Thymus (tissue), 11 donors: ENCODE results near the gene HIPK1. TPM values are rescaled to one million over a fixed set of nuclear protein-coding genes. Genes with fewer than 3 reads are reported as not detected.
"Not testable (repeated sequence)": the region's sequence is repeated elsewhere in the genome, so short reads cannot be mapped to it uniquely, and the experiment has no call there.

Source experiments
- DNase-seq, 9 donors: peaks; one replicate each; pipeline ENCODE4 v3.0.0-alpha.2; 2013; ENCODE audit warnings: low spot score in 9 of 9, low read depth in 6 of 9, missing footprints in 1 of 9
- H3K27ac ChIP-seq, 2 donors: one replicate each; pipeline ENCODE4 v1.5.1; 2013; ENCODE audit warnings: control low read depth in 1 of 2, low read depth in 1 of 2, low read length in 1 of 2, mild to moderate bottlenecking in 1 of 2, moderate library complexity in 1 of 2
- H3K27me3 ChIP-seq, 2 donors: one replicate each; pipeline ENCODE4 v1.5.1; 2013; ENCODE audit warnings: low read length in 1 of 2; ENCODE audit not compliant: control insufficient read depth in 2 of 2, insufficient read depth in 1 of 2
- H3K36me3 ChIP-seq, 2 donors: one replicate each; pipeline ENCODE4 v1.5.1; 2013; ENCODE audit warnings: low read length in 1 of 2, mild to moderate bottlenecking in 1 of 2, moderate library complexity in 1 of 2; ENCODE audit not compliant: control insufficient read depth in 2 of 2, insufficient read depth in 2 of 2
- H3K4me1 ChIP-seq, 2 donors: one replicate each; pipeline ENCODE4 v1.5.1; 2013; ENCODE audit warnings: low read length in 2 of 2; ENCODE audit not compliant: control insufficient read depth in 2 of 2, insufficient read depth in 2 of 2
- H3K4me3 ChIP-seq, 2 donors: one replicate each; pipeline ENCODE4 v1.5.1; 2013; ENCODE audit warnings: low read length in 2 of 2, control low read depth in 1 of 2, mild to moderate bottlenecking in 1 of 2
- H3K9me3 ChIP-seq, 2 donors: one replicate each; pipeline ENCODE4 v1.5.1; 2013; ENCODE audit warnings: low read length in 1 of 2, mild to moderate bottlenecking in 1 of 2; ENCODE audit not compliant: control insufficient read depth in 2 of 2, insufficient read depth in 1 of 2
- WGBS: extraction: QIAGEN DNeasy Blood & Tissue Kit; methylation state at CpG from one replicate; pipeline ENCODE4 v1.1.7; 2013; 5-methylcytosine and 5-hydroxymethylcytosine counted together
- polyA plus RNA-seq: library from polyadenylated mRNA; stranded (reverse); fragments of 200-250 nt; gene quantifications from one replicate; pipeline ENCODE4 v1.2.3, GENCODE V29; 2013
- total RNA-seq: library from RNA; stranded (reverse); fragments of 120-200 nt; gene quantifications from one replicate; pipeline ENCODE4 v1.2.4, GENCODE V29; 2013
- donor health status: healthy.

The HIPK1 gene
- total and polyA plus RNA-seq, 2 donors: 30.1 to 40.6 TPM

GRCh38 chr1:114003431-114003830 lies 74.3 kb downstream of the HIPK1 start:
- Histone ChIP-seq H3K9me3 (peaks cover 0 to 3% of the 10 kb centered on the region in 2 donors), H3K36me3 (no peaks in the 10 kb centered on the region), H3K27ac (no peak overlapping the region), H3K27me3 (no peaks in the 10 kb centered on the region), H3K4me3 (no peak overlapping the region), H3K4me1 (no peaks in the 10 kb centered on the region)
- DNase-seq: no peak
- WGBS: 52% methylated on average over 5 of the region's 5 CpGs

- H3K9me3 ChIP-seq, DNase-seq, H3K36me3 ChIP-seq, H3K27ac ChIP-seq, H3K4me1 ChIP-seq, H3K4me3 ChIP-seq, H3K27me3 ChIP-seq: not testable (repeated sequence)
- 94% methylated on average over 4 of the region's 4 CpGs for WGBS
Observed at GRCh38 chr1:114006825-114007224, 77.7 kb downstream of the HIPK1 start.

GRCh38 chr1:114008480-114008941 lies 79.4 kb downstream of the HIPK1 start:
- Histone ChIP-seq H3K9me3 (peaks cover 0 to 3% of the 10 kb centered on the region in 2 donors), H3K4me3 (no peak overlapping the region), H3K27ac (no peak overlapping the region), H3K36me3 (no peaks in the 10 kb centered on the region), H3K27me3 (no peaks in the 10 kb centered on the region), H3K4me1 (no peaks in the 10 kb centered on the region)
- no peak for DNase-seq
- WGBS: 96% methylated on average over 2 of the region's 2 CpGs

GRCh38 chr1:114008993-114009392 lies 79.9 kb downstream of the HIPK1 start:
- Histone ChIP-seq H3K27ac (no peak overlapping the region), H3K4me3 (no peak overlapping the region), H3K4me1 (no peaks in the 10 kb centered on the region), H3K36me3 (no peaks in the 10 kb centered on the region), H3K27me3 (no peaks in the 10 kb centered on the region), H3K9me3 (peaks cover 0 to 3% of the 10 kb centered on the region in 2 donors)
- DNase-seq: no peak

GRCh38 chr1:114009393-114009792 lies 80.3 kb downstream of the HIPK1 start:
- Histone ChIP-seq H3K4me3 (no peak overlapping the region), H3K9me3 (peaks cover 0 to 3% of the 10 kb centered on the region in 2 donors), H3K36me3 (no peaks in the 10 kb centered on the region), H3K27me3 (no peaks in the 10 kb centered on the region), H3K4me1 (no peaks in the 10 kb centered on the region), H3K27ac (no peak overlapping the region)
- no peak for DNase-seq
- WGBS: 91% methylated on average over 1 of the region's 1 CpG

GRCh38 chr1:114010433-114011184 lies 81.5 kb downstream of the HIPK1 start:
- H3K27ac ChIP-seq: no peak overlapping the region
- no peaks in the 10 kb centered on the region for H3K36me3 ChIP-seq
- H3K9me3 ChIP-seq: peaks cover 0 to 3% of the 10 kb centered on the region in 2 donors
- no peaks in the 10 kb centered on the region for H3K4me1 ChIP-seq
- WGBS: 76% methylated on average over 9 of the region's 9 CpGs
- no peak for DNase-seq
- H3K27me3 ChIP-seq: no peaks in the 10 kb centered on the region
- no peak overlapping the region for H3K4me3 ChIP-seq

- Histone ChIP-seq H3K27ac (no peak overlapping the region), H3K4me1 (no peaks in the 10 kb centered on the region), H3K36me3 (no peaks in the 10 kb centered on the region), H3K9me3 (peaks cover 0 to 3% of the 10 kb centered on the region in 2 donors), H3K27me3 (no peaks in the 10 kb centered on the region), H3K4me3 (no peak overlapping the region)
- DNase-seq: no peak
Observed at GRCh38 chr1:114011796-114012195, 82.7 kb downstream of the HIPK1 start.

GRCh38 chr1:114015075-114015474 lies 86.0 kb downstream of the HIPK1 start:
- no peak for DNase-seq
- Histone ChIP-seq H3K27me3 (no peaks in the 10 kb centered on the region), H3K36me3 (no peaks in the 10 kb centered on the region), H3K4me1 (no peaks in the 10 kb centered on the region), H3K4me3 (no peak overlapping the region), H3K27ac (no peak overlapping the region), H3K9me3 (no peaks in the 10 kb centered on the region)
- WGBS: 93% methylated on average over 2 of the region's 2 CpGs

GRCh38 chr1:114019724-114020123 lies 90.6 kb downstream of the HIPK1 start:
- DNase-seq, H3K9me3 ChIP-seq, H3K27ac ChIP-seq, H3K36me3 ChIP-seq, H3K4me1 ChIP-seq, H3K4me3 ChIP-seq, H3K27me3 ChIP-seq: not testable (repeated sequence)
- WGBS: 95% methylated on average over 3 of the region's 3 CpGs
